ENCODE data around the gene STPG4.

DNA sequence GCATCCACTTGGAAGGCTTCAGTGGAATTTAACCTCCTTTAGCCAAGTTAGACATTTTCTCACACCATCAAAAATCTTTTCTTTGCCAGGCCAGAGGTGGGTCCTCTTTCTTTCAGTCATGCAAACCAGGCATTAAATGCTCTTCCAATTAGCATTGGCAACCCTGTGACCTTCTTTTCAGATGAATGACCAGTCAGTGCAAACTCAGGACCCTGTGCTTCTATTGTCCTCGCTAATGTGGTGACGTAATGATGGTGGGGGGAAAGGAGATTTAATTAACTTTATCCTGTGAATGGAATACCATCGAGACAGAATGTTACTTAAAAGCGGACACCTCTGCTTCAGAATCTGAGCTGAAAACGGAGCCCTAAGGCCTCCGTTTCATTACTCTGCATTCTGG lies 23.2 kb upstream of the STPG4 start:
- TF ChIP-seq EZH2 (IDR thresholded peaks at IDR 0.05; ENCODE audit: insufficient read depth, low read length), result no peak
- TF ChIP-seq, protein P1, sequence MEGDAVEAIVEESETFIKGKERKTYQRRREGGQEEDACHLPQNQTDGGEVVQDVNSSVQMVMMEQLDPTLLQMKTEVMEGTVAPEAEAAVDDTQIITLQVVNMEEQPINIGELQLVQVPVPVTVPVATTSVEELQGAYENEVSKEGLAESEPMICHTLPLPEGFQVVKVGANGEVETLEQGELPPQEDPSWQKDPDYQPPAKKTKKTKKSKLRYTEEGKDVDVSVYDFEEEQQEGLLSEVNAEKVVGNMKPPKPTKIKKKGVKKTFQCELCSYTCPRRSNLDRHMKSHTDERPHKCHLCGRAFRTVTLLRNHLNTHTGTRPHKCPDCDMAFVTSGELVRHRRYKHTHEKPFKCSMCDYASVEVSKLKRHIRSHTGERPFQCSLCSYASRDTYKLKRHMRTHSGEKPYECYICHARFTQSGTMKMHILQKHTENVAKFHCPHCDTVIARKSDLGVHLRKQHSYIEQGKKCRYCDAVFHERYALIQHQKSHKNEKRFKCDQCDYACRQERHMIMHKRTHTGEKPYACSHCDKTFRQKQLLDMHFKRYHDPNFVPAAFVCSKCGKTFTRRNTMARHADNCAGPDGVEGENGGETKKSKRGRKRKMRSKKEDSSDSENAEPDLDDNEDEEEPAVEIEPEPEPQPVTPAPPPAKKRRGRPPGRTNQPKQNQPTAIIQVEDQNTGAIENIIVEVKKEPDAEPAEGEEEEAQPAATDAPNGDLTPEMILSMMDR (IDR thresholded peaks at IDR 0.05; ENCODE audit: insufficient read depth, low read depth, low read length), result no peak

Data from astrocyte (in vitro differentiated cells and primary cell).